Activated naive CD4-positive, alpha-beta T cell treated with anti-CD3 and anti-CD28 coated beads, Interleukin-2, amount 10 ng/mL, durations not matched to agents 7 days and 5 days (primary cell): ENCODE data around the gene CARD10.

Experiments used
- CTCF ChIA-PET: fragments of 350-600 bp; sonication (Branson Sonifier 250); formaldehyde crosslinking; loops from one replicate; lab custom pipeline; 2021; ENCODE audit warnings: antibody characterized with exemption; lab: Charles Lee
- DNase-seq: peaks from one replicate; pipeline ENCODE4 v3.0.0-alpha.2; 2020
- H3K27ac Mint-ChIP-seq: one replicate; pipeline ENCODE4 v1.8.0; 2021; ENCODE audit warnings: mild to moderate bottlenecking, moderate library complexity, mixed read lengths
- H3K27me3 Mint-ChIP-seq: one replicate; pipeline ENCODE4 v1.8.0; 2021; ENCODE audit warnings: mild to moderate bottlenecking, mixed read lengths
- H3K36me3 Mint-ChIP-seq: one replicate; pipeline ENCODE4 v1.8.0; 2021; ENCODE audit warnings: mixed read lengths
- H3K4me1 Mint-ChIP-seq: one replicate; pipeline ENCODE4 v1.8.0; 2021; ENCODE audit warnings: mixed read lengths
- H3K4me3 Mint-ChIP-seq: one replicate; pipeline ENCODE4 v1.8.0; 2021; ENCODE audit warnings: mild to moderate bottlenecking, moderate library complexity, mixed read lengths
- H3K9me3 Mint-ChIP-seq: one replicate; pipeline ENCODE4 v1.8.0; 2021; ENCODE audit warnings: mixed read lengths

Gene CARD10

GRCh38 chr22:37488337-37489135 lies 30.7 kb downstream of the CARD10 start:
- Mint-ChIP-seq H3K36me3 (peaks cover 13% of the 10 kb centered on the region), H3K4me1 (peaks cover 55% of the 10 kb centered on the region), H3K27me3 (peaks cover 12% of the 10 kb centered on the region), H3K9me3 (peaks cover 1% of the 10 kb centered on the region), H3K27ac (no peak overlapping the region), H3K4me3 (no peak overlapping the region)
- no peak for DNase-seq
- CTCF ChIA-PET: interaction anchor here (1.4 to 4.2 kb wide), 2 partner anchors 16 to 31 kb away, joined by 4 to 22 read pairs; no protein-coding TSS in a partner anchor

GRCh38 chr22:37487571-37487970 lies 31.6 kb downstream of the CARD10 start:
- H3K9me3 Mint-ChIP-seq: peaks cover 1% of the 10 kb centered on the region
- H3K27me3 Mint-ChIP-seq: peaks cover 4% of the 10 kb centered on the region
- CTCF ChIA-PET: interaction anchor here (2.5 kb wide), 1 partner anchor 15 kb away, joined by 20 read pairs; no protein-coding TSS in a partner anchor
- peak overlapping the region; percentile 90 for H3K27ac Mint-ChIP-seq
- H3K4me1 Mint-ChIP-seq: peaks cover 55% of the 10 kb centered on the region
- peaks cover 20% of the 10 kb centered on the region for H3K36me3 Mint-ChIP-seq
- H3K4me3 Mint-ChIP-seq: peak overlapping the region; percentile 89
- DNase-seq: no peak

GRCh38 chr22:37487129-37487528 lies 32.1 kb downstream of the CARD10 start:
- H3K4me1 Mint-ChIP-seq: peaks cover 58% of the 10 kb centered on the region

GRCh38 chr22:37486224-37486845 lies 32.9 kb downstream of the CARD10 start, which contains the start of gene MFNG:
Gene MFNG (minus strand): TSS chr22:37486384. CDS start chr22:37486177, 207 bp downstream.
- Mint-ChIP-seq H3K4me3 (peak within 1 kb of the TSS; percentile 89), H3K4me1 (peaks cover 61% of the 10 kb centered on the region), H3K27ac (peak within 1 kb of the TSS; percentile 93), H3K9me3 (no peaks in the 10 kb centered on the region), H3K36me3 (peaks cover 29% of the 10 kb centered on the region), H3K27me3 (peaks cover 4% of the 10 kb centered on the region)
- CTCF ChIA-PET: interaction anchor here (0.7 to 2.5 kb wide), 8 partner anchors 10 to 152 kb away, joined by 3 to 20 read pairs (median 4); no protein-coding TSS in a partner anchor
- peak; percentile 85 for DNase-seq

More at GRCh38 chr22:37487129-37487528, 32.1 kb downstream of the CARD10 start:
- Mint-ChIP-seq H3K36me3 (peaks cover 24% of the 10 kb centered on the region), H3K9me3 (peaks cover 1% of the 10 kb centered on the region), H3K4me3 (peak overlapping the region; percentile 89), H3K27me3 (peaks cover 4% of the 10 kb centered on the region), H3K27ac (peak overlapping the region; percentile 90)
- DNase-seq: no peak
- CTCF ChIA-PET: interaction anchor here (0.8 to 2.5 kb wide), 3 partner anchors 11 to 15 kb away, joined by 3 to 20 read pairs (median 5); no protein-coding TSS in a partner anchor

GRCh38 chr22:37485395-37486223 lies 33.6 kb downstream of the CARD10 start:
- peak overlapping the region; percentile 93 for H3K27ac Mint-ChIP-seq
- DNase-seq: peak; percentile 37
- CTCF ChIA-PET: interaction anchor here (0.7 to 2.5 kb wide), 7 partner anchors 11 to 152 kb away, joined by 3 to 20 read pairs (median 4); no protein-coding TSS in a partner anchor
- H3K4me3 Mint-ChIP-seq: peak overlapping the region; percentile 89
- H3K4me1 Mint-ChIP-seq: peaks cover 63% of the 10 kb centered on the region
- H3K27me3 Mint-ChIP-seq: peaks cover 4% of the 10 kb centered on the region
- no peaks in the 10 kb centered on the region for H3K9me3 Mint-ChIP-seq
- peaks cover 34% of the 10 kb centered on the region for H3K36me3 Mint-ChIP-seq

- peak overlapping the region; percentile 93 for H3K27ac Mint-ChIP-seq
- no peaks in the 10 kb centered on the region for H3K9me3 Mint-ChIP-seq
- H3K27me3 Mint-ChIP-seq: no peaks in the 10 kb centered on the region
- peaks cover 34% of the 10 kb centered on the region for H3K36me3 Mint-ChIP-seq
- peak overlapping the region; percentile 89 for H3K4me3 Mint-ChIP-seq
- CTCF ChIA-PET: interaction anchor here (2.5 to 4.8 kb wide), 2 partner anchors 12 kb away, joined by 20 to 26 read pairs; no protein-coding TSS in a partner anchor
- peak; percentile 93 for DNase-seq
- H3K4me1 Mint-ChIP-seq: peaks cover 54% of the 10 kb centered on the region
These were observed 34.5 kb downstream of the CARD10 start for GRCh38 chr22:37484480-37485394.

GRCh38 chr22:37483050-37483449 lies 36.2 kb downstream of the CARD10 start:
- peak overlapping the region; percentile 93 for H3K27ac Mint-ChIP-seq
- CTCF ChIA-PET: interaction anchor here (4.8 kb wide), 1 partner anchor 10 kb away, joined by 26 read pairs; no protein-coding TSS in a partner anchor
- DNase-seq: no peak
- no peaks in the 10 kb centered on the region for H3K27me3 Mint-ChIP-seq
- H3K4me3 Mint-ChIP-seq: peak overlapping the region; percentile 89
- peaks cover 45% of the 10 kb centered on the region for H3K4me1 Mint-ChIP-seq
- peaks cover 46% of the 10 kb centered on the region for H3K36me3 Mint-ChIP-seq
- no peaks in the 10 kb centered on the region for H3K9me3 Mint-ChIP-seq

- Mint-ChIP-seq H3K4me3 (peak overlapping the region; percentile 89), H3K9me3 (no peaks in the 10 kb centered on the region), H3K4me1 (peaks cover 40% of the 10 kb centered on the region), H3K27me3 (no peaks in the 10 kb centered on the region), H3K36me3 (peaks cover 46% of the 10 kb centered on the region), H3K27ac (peak overlapping the region; percentile 93)
- no peak for DNase-seq
- CTCF ChIA-PET: interaction anchor here (4.8 kb wide), 1 partner anchor 9 kb away, joined by 26 read pairs; no protein-coding TSS in a partner anchor
These were observed 37.0 kb downstream of the CARD10 start for GRCh38 chr22:37482244-37482643.

GRCh38 chr22:37481347-37481907 lies 37.8 kb downstream of the CARD10 start:
- Mint-ChIP-seq H3K9me3 (no peaks in the 10 kb centered on the region), H3K4me1 (peaks cover 32% of the 10 kb centered on the region), H3K4me3 (peak overlapping the region; percentile 89), H3K27me3 (no peaks in the 10 kb centered on the region), H3K27ac (peak overlapping the region; percentile 93), H3K36me3 (peaks cover 53% of the 10 kb centered on the region)
- no peak for DNase-seq
- CTCF ChIA-PET: interaction anchor here (1.6 to 4.8 kb wide), 2 partner anchors 8 to 11 kb away, joined by 4 to 26 read pairs; no protein-coding TSS in a partner anchor

GRCh38 chr22:37480387-37481346 lies 38.5 kb downstream of the CARD10 start:
- Mint-ChIP-seq H3K27ac (peak overlapping the region; percentile 3), H3K4me3 (no peak overlapping the region)

GRCh38 chr22:37479196-37479595 lies 40.0 kb downstream of the CARD10 start:
- no peak for DNase-seq
- peaks cover 30% of the 10 kb centered on the region for H3K4me1 Mint-ChIP-seq
- H3K36me3 Mint-ChIP-seq: peaks cover 54% of the 10 kb centered on the region
- H3K27ac Mint-ChIP-seq: no peak overlapping the region
- no peak overlapping the region for H3K4me3 Mint-ChIP-seq
- CTCF ChIA-PET: interaction anchor here (1.0 kb wide), 1 partner anchor 19 kb away, joined by 3 read pairs; no protein-coding TSS in a partner anchor
- no peaks in the 10 kb centered on the region for H3K27me3 Mint-ChIP-seq
- no peaks in the 10 kb centered on the region for H3K9me3 Mint-ChIP-seq

More at GRCh38 chr22:37480387-37481346, 38.5 kb downstream of the CARD10 start:
- CTCF ChIA-PET: interaction anchor here (0.6 to 4.8 kb wide), 3 partner anchors 7 to 218 kb away, joined by 4 to 26 read pairs (median 5); no protein-coding TSS in a partner anchor
- Mint-ChIP-seq H3K27me3 (no peaks in the 10 kb centered on the region), H3K4me1 (peaks cover 30% of the 10 kb centered on the region), H3K36me3 (peaks cover 59% of the 10 kb centered on the region), H3K9me3 (no peaks in the 10 kb centered on the region)
- DNase-seq: no peak
